ENCODE results near the gene RAD50.

The RAD50 gene

GRCh38 chr5:132661231-132662003 is 104.6 kb downstream of the RAD50 start:
- DNase-seq (ENCODE audit: low read depth), result peak; percentile 22

GRCh38 chr5:132662004-132662401 is 105.2 kb downstream of the RAD50 start:
- no peak for DNase-seq (ENCODE audit: low read depth)

- DNase-seq (ENCODE audit: low read depth), result peak; percentile 24
These were observed 106.4 kb downstream of the RAD50 start for GRCh38 chr5:132662925-132663770.

- DNase-seq (ENCODE audit: low read depth), result no peak
These were observed 107.3 kb downstream of the RAD50 start for GRCh38 chr5:132663771-132664695.

- DNase-seq (ENCODE audit: low read depth), result no peak
These were observed 108.0 kb downstream of the RAD50 start for GRCh38 chr5:132664696-132665209.

- no peak for DNase-seq (ENCODE audit: low read depth)
These were observed 108.8 kb downstream of the RAD50 start for GRCh38 chr5:132665574-132666080.

- DNase-seq (ENCODE audit: low read depth), result no peak
These were observed 109.7 kb downstream of the RAD50 start for GRCh38 chr5:132666310-132667123.

- DNase-seq (ENCODE audit: low read depth), result no peak
These were observed 110.5 kb downstream of the RAD50 start for GRCh38 chr5:132667309-132667708.

GRCh38 chr5:132667761-132668705 is 111.3 kb downstream of the RAD50 start:
- DNase-seq (ENCODE audit: low read depth), result no peak

GRCh38 chr5:132668706-132669454 is 112.1 kb downstream of the RAD50 start:
- DNase-seq (ENCODE audit: low read depth), result no peak

- DNase-seq (ENCODE audit: low read depth), result no peak
These were observed 112.7 kb downstream of the RAD50 start for GRCh38 chr5:132669455-132669820.

GRCh38 chr5:132669966-132670882 is 113.4 kb downstream of the RAD50 start:
- DNase-seq (ENCODE audit: low read depth), result no peak

GRCh38 chr5:132671000-132671399 is 114.2 kb downstream of the RAD50 start:
- DNase-seq (ENCODE audit: low read depth), result no peak

GRCh38 chr5:132673488-132673887 is 116.7 kb downstream of the RAD50 start:
- DNase-seq (ENCODE audit: low read depth), result no peak

- no peak for DNase-seq (ENCODE audit: low read depth)
These were observed 117.3 kb downstream of the RAD50 start, which contains the start of gene IL4 for GRCh38 chr5:132673939-132674630. Gene IL4 (plus strand): TSS chr5:132673989. CDS start chr5:132674051, 62 bp downstream.

- DNase-seq (ENCODE audit: low read depth), result peak; percentile 97
These were observed 118.1 kb downstream of the RAD50 start for GRCh38 chr5:132674671-132675506.

All from EH (cell line).